H1 (cell line): ENCODE results near the gene CCDC12.

Experiments
- CEBPB ChIP-seq: IDR thresholded peaks from 2 replicates; pipeline ENCODE4 v1.6.1; 2012; ENCODE audit warnings: low read depth, low read length
- CHD2 ChIP-seq: IDR thresholded peaks from 2 replicates; pipeline ENCODE4 v1.6.1; 2012; ENCODE audit warnings: low read length, improper control_type of control experiment
- CTCF ChIP-seq, 3 experiments: IDR thresholded peaks; 1 replicate in 2 of 3; 2 replicates in 1 of 3; pipeline versions ENCODE4 v1.5.1 to v1.6.1; 2011; ENCODE audit warnings: low read length in 3 of 3, mild to moderate bottlenecking in 3 of 3, inconsistent platforms in 2 of 3, low read depth in 1 of 3, moderate library complexity in 1 of 3; ENCODE audit not compliant: insufficient read depth in 1 of 3; ENCODE audit errors: control extremely low read depth in 1 of 3
- EP300 ChIP-seq, 2 experiments: IDR thresholded peaks; 1 replicate in 1 of 2; 2 replicates in 1 of 2; pipeline ENCODE4 v1.6.1; 2011 to 2012; ENCODE audit warnings: low read depth in 2 of 2, low read length in 2 of 2, mild to moderate bottlenecking in 2 of 2, borderline replicate concordance in 1 of 2, inconsistent platforms in 1 of 2, moderate library complexity in 1 of 2
- JUND ChIP-seq: IDR thresholded peaks from 2 replicates; pipeline ENCODE4 v1.6.1; 2011; ENCODE audit warnings: mild to moderate bottlenecking, improper control_type of control experiment, low read length
- KDM1A ChIP-seq: fragments of 200-600, 300-600 bp; sonication (generic); IDR thresholded peaks from 2 replicates; pipeline ENCODE4 v1.7.1; 2016; ENCODE audit warnings: mild to moderate bottlenecking, low read length, borderline replicate concordance
- MAX ChIP-seq: IDR thresholded peaks from 2 replicates; pipeline ENCODE4 v1.6.1; 2012; ENCODE audit warnings: inconsistent platforms
- POLR2A ChIP-seq, 2 experiments: IDR thresholded peaks; 1 replicate in 1 of 2; 2 replicates in 1 of 2; pipeline ENCODE4 v1.6.1; 2011; ENCODE audit warnings: low read depth in 2 of 2, low read length in 2 of 2, mild to moderate bottlenecking in 2 of 2; ENCODE audit errors: control extremely low read depth in 1 of 2
- SIN3A ChIP-seq, 2 experiments: IDR thresholded peaks in 1 of 2; conservative IDR thresholded peaks in 1 of 2; 2 replicates each; pipeline ENCODE4 v1.6.1; 2011 to 2012; ENCODE audit warnings: low read length in 2 of 2, improper control_type of control experiment in 1 of 2, low read depth in 1 of 2, mild to moderate bottlenecking in 1 of 2
- SIRT6 ChIP-seq: IDR thresholded peaks from one replicate; pipeline ENCODE4 v1.7.1; 2012; ENCODE audit warnings: low read length, inconsistent platforms
- SP2 ChIP-seq: IDR thresholded peaks from 2 replicates; pipeline ENCODE4 v1.6.1; 2012; ENCODE audit warnings: mild to moderate bottlenecking, low read length, inconsistent platforms
- TAF1 ChIP-seq: IDR thresholded peaks from 2 replicates; pipeline ENCODE4 v1.6.1; 2011; ENCODE audit warnings: mild to moderate bottlenecking, low read depth, low read length

GRCh38 chr3:46953234-46954010 is 23.1 kb downstream of the CCDC12 start:
- no peak for TF ChIP-seq TAF1
- no peak for TF ChIP-seq EP300 (IDR thresholded peaks at IDR 0.05; ENCODE audit: borderline replicate concordance in 1 of 2, low read depth in 2 of 2, low read length in 2 of 2)
- TF ChIP-seq CHD2 = no peak
- no peak for TF ChIP-seq SIN3A (conservative IDR thresholded peaks at IDR 0.05 in 1 of 2, IDR thresholded peaks at IDR 0.05 in 1 of 2; ENCODE audit: low read depth in 1 of 2, low read length in 2 of 2)
- no peak for TF ChIP-seq SP2
- no peak for TF ChIP-seq CTCF (IDR thresholded peaks at IDR 0.05; ENCODE audit: control extremely low read depth in 1 of 3, insufficient read depth in 1 of 3, low read depth in 1 of 3, low read length in 3 of 3)
- no peak for TF ChIP-seq POLR2A (IDR thresholded peaks at IDR 0.05; ENCODE audit: control extremely low read depth in 1 of 2, low read depth in 2 of 2, low read length in 2 of 2)
- no peak for TF ChIP-seq CEBPB
- no peak for TF ChIP-seq SIRT6
- TF ChIP-seq MAX = no peak
- no peak for TF ChIP-seq KDM1A
- TF ChIP-seq JUND = no peak
